Naive thymus-derived CD4-positive, alpha-beta T cell (primary cell): Measurements from ENCODE around the gene RPL34. TPM values are rescaled to one million over a fixed set of nuclear protein-coding genes. Genes with fewer than 3 reads are reported as not detected.
A peak's percentile ranks its signal among the peaks of the same experiment; 100 is the strongest.

Source experiments
- ATAC-seq: fragments of 150-1000 bp; cut with Tn5 transposase; 2 replicates; pipeline ENCODE4 v1.10.0; 2021; ENCODE audit warnings: mild to moderate bottlenecking, moderate library complexity
- CTCF ChIA-PET: fragments of 350-600 bp; sonication (Branson Sonifier 250); formaldehyde crosslinking; loops from one replicate; lab custom pipeline; 2021; ENCODE audit warnings: antibody characterized with exemption; lab: Charles Lee
- POLR2A ChIA-PET: fragments of 350-600 bp; sonication (Branson Sonifier 250); formaldehyde crosslinking; loops from one replicate; lab custom pipeline; 2021; ENCODE audit warnings: antibody characterized with exemption, inconsistent platforms; lab: Charles Lee
- DNase-seq, 9 donors: peaks; one replicate each; pipeline versions ENCODE4 v3.0.0 to v3.0.0-alpha.2; 2020 to 2022; ENCODE audit warnings: mixed read lengths in 1 of 9
- H3K27ac ChIP-seq: one replicate; pipeline ENCODE4 v1.7.0; 2013; ENCODE audit warnings: mild to moderate bottlenecking, low read depth, low read length, moderate library complexity
- H3K27me3 ChIP-seq, 2 donors: one replicate each; pipeline ENCODE4 v1.7.0; 2013; ENCODE audit warnings: low read length in 2 of 2, mild to moderate bottlenecking in 2 of 2, moderate library complexity in 2 of 2; ENCODE audit not compliant: control insufficient read depth in 2 of 2, insufficient read depth in 2 of 2
- H3K36me3 ChIP-seq, 3 experiments: 1 replicate in 2 of 3; 2 replicates in 1 of 3; pipeline ENCODE4 v1.7.0; 2013; ENCODE audit warnings: low read length in 3 of 3, mild to moderate bottlenecking in 3 of 3, moderate library complexity in 1 of 3; ENCODE audit not compliant: insufficient read depth in 3 of 3, control insufficient read depth in 2 of 3
- H3K4me1 ChIP-seq, 2 donors: one replicate each; pipeline ENCODE4 v1.7.0; 2013; ENCODE audit warnings: low read length in 2 of 2, mild to moderate bottlenecking in 2 of 2, moderate library complexity in 1 of 2; ENCODE audit not compliant: control insufficient read depth in 2 of 2, insufficient read depth in 2 of 2
- H3K4me3 ChIP-seq: 2 replicates; pipeline ENCODE4 v1.7.0; 2013; ENCODE audit warnings: mild to moderate bottlenecking, low read length
- H3K9me3 ChIP-seq, 3 experiments: 1 replicate in 2 of 3; 2 replicates in 1 of 3; pipeline ENCODE4 v1.7.0; 2013; ENCODE audit warnings: low read length in 3 of 3; ENCODE audit not compliant: control insufficient read depth in 2 of 3
- H3K27ac Mint-ChIP-seq, 9 donors: one replicate each; pipeline ENCODE4 v1.8.0; 2020 to 2022; ENCODE audit warnings: mixed read lengths in 9 of 9, mild to moderate bottlenecking in 8 of 9, moderate library complexity in 5 of 9, inconsistent platforms in 2 of 9
- H3K27me3 Mint-ChIP-seq, 5 donors: one replicate each; pipeline ENCODE4 v1.8.0; 2021 to 2022; ENCODE audit warnings: mixed read lengths in 5 of 5, mild to moderate bottlenecking in 1 of 5
- H3K36me3 Mint-ChIP-seq, 5 donors: one replicate each; pipeline ENCODE4 v1.8.0; 2020 to 2022; ENCODE audit warnings: mixed read lengths in 5 of 5, mild to moderate bottlenecking in 3 of 5, inconsistent platforms in 1 of 5
- H3K4me1 Mint-ChIP-seq, 7 donors: one replicate each; pipeline ENCODE4 v1.8.0; 2020 to 2022; ENCODE audit warnings: mixed read lengths in 7 of 7, mild to moderate bottlenecking in 3 of 7, inconsistent platforms in 1 of 7
- H3K4me3 Mint-ChIP-seq, 10 donors: one replicate each; pipeline ENCODE4 v1.8.0; 2020 to 2022; ENCODE audit warnings: mild to moderate bottlenecking in 10 of 10, mixed read lengths in 10 of 10, moderate library complexity in 6 of 10, inconsistent platforms in 2 of 10
- H3K9me3 Mint-ChIP-seq, 11 donors: one replicate each; pipeline ENCODE4 v1.8.0; 2020 to 2022; ENCODE audit warnings: mixed read lengths in 11 of 11, mild to moderate bottlenecking in 4 of 11, inconsistent platforms in 1 of 11, moderate library complexity in 1 of 11
- intact Hi-C, 2 donors: fragments of 100-400 bp; cut with micrococcal nuclease; formaldehyde crosslinking; loops; one replicate each; pipeline ENCODE4 v1.15.1; 2023
- polyA plus RNA-seq, 2 donors: library from polyadenylated mRNA; unstranded; fragments of 300-500 nt; fragmentation: Illumina TruSeq; gene quantifications; one replicate each; pipeline ENCODE4 v1.2.3, GENCODE V29; 2021
- total RNA-seq, 6 experiments: library from RNA in 5 of 6; stranded (reverse) in 5 of 6; gene quantifications; 1 replicate in 5 of 6; 2 replicates in 1 of 6; pipeline ENCODE4 v1.2.3 and lab custom pipeline; 2021 to 2026

Gene RPL34
- total and polyA plus RNA-seq, 7 experiments from 2014 or later: 1,411 to 6,068 (median 3,263) TPM

DNA sequence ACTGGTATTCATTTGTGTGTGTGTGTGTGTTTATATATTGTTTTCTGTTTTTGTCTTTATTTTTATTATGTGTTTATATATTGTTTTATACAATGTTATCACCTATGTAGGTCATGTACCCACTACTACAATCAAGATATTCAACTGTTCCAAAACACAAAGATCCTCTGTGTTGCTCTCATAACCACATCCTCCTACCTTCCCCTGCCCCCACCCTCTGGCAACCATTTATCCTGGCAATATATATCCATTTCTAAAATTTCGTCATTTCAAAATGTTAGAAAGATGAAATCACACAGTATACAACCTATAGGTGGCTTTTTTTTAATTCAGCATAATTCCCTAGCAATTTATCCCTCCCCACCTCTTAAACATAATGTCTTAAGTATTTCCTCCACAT lies 18.8 kb upstream of the RPL34 start:
- H3K4me3 ChIP-seq: no peak overlapping the region
- Mint-ChIP-seq H3K27me3 (no peaks in the 10 kb centered on the region), H3K27ac (peak overlapping the region in 8 of 9 donors; percentile 34 to 81 (median 58)), H3K36me3 (peaks cover 0 to 15% (median 13%) of the 10 kb centered on the region in 5 donors), H3K4me1 (peaks cover 9 to 34% (median 28%) of the 10 kb centered on the region in 7 donors), H3K9me3 (peaks cover 0 to 4% (median 0%) of the 10 kb centered on the region in 11 donors), H3K4me3 (peak overlapping the region; percentile 13 to 66 (median 49))
- ATAC-seq (peak; percentile 67), DNase-seq (peak in 6 of 9 donors; percentile 25 to 69 (median 40))
- peaks cover 0 to 15% of the 10 kb centered on the region in 2 donors for H3K4me1 ChIP-seq
- H3K36me3 ChIP-seq: no peaks in the 10 kb centered on the region
- POLR2A ChIA-PET: interaction anchor here (1.5 to 1.6 kb wide), 2 partner anchors 10 to 18 kb away, joined by 5 to 14 read pairs; partner anchors contain the start of gene RPL34
- no peak overlapping the region for H3K27ac ChIP-seq
- no peaks in the 10 kb centered on the region for H3K9me3 ChIP-seq
- H3K27me3 ChIP-seq: no peaks in the 10 kb centered on the region
- CTCF ChIA-PET: no interaction called here
- intact Hi-C loops: loop anchor here in 1 of 2 donors (1.0 kb wide), 3 partner anchors 11 to 556 kb away; partner anchors contain the start of gene RPL34

- DNase-seq (no peak), ATAC-seq (no peak)
- ChIA-PET CTCF (interaction anchor here (1.7 kb wide), 1 partner anchor 11 kb away, joined by 5 read pairs; no protein-coding TSS in a partner anchor), POLR2A (interaction anchor here (1.2 to 1.6 kb wide), 3 partner anchors 10 to 48 kb away, joined by 3 to 14 read pairs (median 5); partner anchors contain the start of genes OSTC and RPL34)
- peaks cover 0 to 15% of the 10 kb centered on the region in 2 donors for H3K4me1 ChIP-seq
- Mint-ChIP-seq H3K27me3 (no peaks in the 10 kb centered on the region), H3K36me3 (peaks cover 0 to 17% (median 17%) of the 10 kb centered on the region in 5 donors), H3K27ac (peak overlapping the region in 8 of 9 donors; percentile 39 to 86 (median 64)), H3K4me1 (peaks cover 9 to 36% (median 28%) of the 10 kb centered on the region in 7 donors), H3K4me3 (peak overlapping the region in 5 of 10 donors; percentile 1 to 58 (median 50)), H3K9me3 (peaks cover 0 to 5% (median 0%) of the 10 kb centered on the region in 11 donors)
- no peak overlapping the region for H3K27ac ChIP-seq
- no peaks in the 10 kb centered on the region for H3K9me3 ChIP-seq
- intact Hi-C loops: no loop called here
- no peaks in the 10 kb centered on the region for H3K36me3 ChIP-seq
- no peak overlapping the region for H3K4me3 ChIP-seq
- H3K27me3 ChIP-seq: no peaks in the 10 kb centered on the region
These were observed 18.2 kb upstream of the RPL34 start for GRCh38 chr4:108602163-108602562.

DNA sequence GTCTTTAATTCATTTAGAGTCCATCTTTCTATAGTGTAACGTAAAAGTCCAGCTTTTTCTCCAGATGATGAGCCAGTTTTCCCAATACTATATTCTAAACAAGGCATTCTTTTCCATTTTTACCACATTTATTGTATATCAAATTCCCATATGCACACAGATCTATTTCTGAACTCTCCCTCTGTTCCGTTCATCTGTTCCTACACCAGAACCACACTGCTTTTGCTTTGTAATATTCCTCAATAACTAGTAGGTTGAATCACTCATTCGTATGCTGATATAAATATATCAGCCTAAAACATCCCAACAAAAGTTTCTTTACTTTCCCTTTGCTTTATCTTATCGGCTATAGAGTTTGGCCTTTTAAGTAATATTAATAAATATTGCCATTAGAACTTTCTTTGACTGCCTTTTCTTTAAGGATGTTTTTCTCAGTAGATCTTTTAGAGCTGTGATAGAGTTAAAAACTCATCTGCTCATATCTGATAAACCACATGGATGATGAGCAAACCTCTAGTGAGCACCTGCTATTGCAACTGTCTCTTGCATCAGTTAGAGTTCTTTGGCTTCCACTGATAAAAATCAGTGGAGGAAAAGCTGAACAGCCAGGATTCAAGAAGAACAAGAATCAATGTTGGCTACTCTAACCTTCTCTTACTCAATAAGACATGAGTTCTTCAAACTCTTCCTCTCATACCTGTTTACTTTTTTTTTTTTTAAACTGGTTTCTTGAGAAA lies 13.1 kb upstream of the RPL34 start:
- POLR2A ChIA-PET: interaction anchor here (0.6 to 0.9 kb wide), 3 partner anchors 13 to 452 kb away, joined by 3 to 8 read pairs (median 4); partner anchors contain the start of gene RPL34
- Mint-ChIP-seq H3K27ac (no peak overlapping the region), H3K27me3 (no peaks in the 10 kb centered on the region)

GRCh38 chr4:108611365-108611764 lies 9.0 kb upstream of the RPL34 start:
- H3K4me3 Mint-ChIP-seq: peak overlapping the region in 8 of 10 donors; percentile 38 to 75 (median 61)
- Histone ChIP-seq H3K4me1 (no peaks in the 10 kb centered on the region), H3K36me3 (no peaks in the 10 kb centered on the region), H3K4me3 (no peak overlapping the region), H3K9me3 (no peaks in the 10 kb centered on the region), H3K27ac (no peak overlapping the region), H3K27me3 (no peaks in the 10 kb centered on the region)
- DNase-seq: peak in 1 of 9 donors; percentile 11
- H3K36me3 Mint-ChIP-seq: peaks cover 3 to 53% (median 39%) of the 10 kb centered on the region in 5 donors
- H3K27ac Mint-ChIP-seq: peak overlapping the region in 2 of 9 donors; percentile 43 to 67
- no peaks in the 10 kb centered on the region for H3K27me3 Mint-ChIP-seq
- POLR2A ChIA-PET: interaction anchor here (0.7 to 3.4 kb wide), 3 partner anchors 9 to 518 kb away, joined by 4 to 16 read pairs (median 5); partner anchors contain the start of gene RPL34
- peaks cover 0 to 47% (median 26%) of the 10 kb centered on the region in 7 donors for H3K4me1 Mint-ChIP-seq
- intact Hi-C loops: loop anchor here in 1 of 2 donors (1.0 kb wide), 1 partner anchor 9 kb away; the partner anchor contains the start of gene RPL34
- peaks cover 0 to 18% (median 5%) of the 10 kb centered on the region in 11 donors for H3K9me3 Mint-ChIP-seq
- CTCF ChIA-PET: no interaction called here
- ATAC-seq: no peak

More for the DNA sequence above, 13.1 kb upstream of the RPL34 start:
- Mint-ChIP-seq H3K4me1 (peaks cover 0 to 47% (median 21%) of the 10 kb centered on the region in 7 donors), H3K36me3 (peaks cover 3 to 34% (median 22%) of the 10 kb centered on the region in 5 donors), H3K4me3 (no peak overlapping the region), H3K9me3 (peaks cover 0 to 6% (median 0%) of the 10 kb centered on the region in 11 donors)
- Histone ChIP-seq H3K9me3 (no peaks in the 10 kb centered on the region), H3K36me3 (no peaks in the 10 kb centered on the region), H3K4me3 (no peak overlapping the region), H3K27me3 (no peaks in the 10 kb centered on the region), H3K4me1 (peaks cover 0 to 2% of the 10 kb centered on the region in 2 donors), H3K27ac (no peak overlapping the region)
- CTCF ChIA-PET: no interaction called here
- ATAC-seq: no peak
- intact Hi-C loops: no loop called here
- no peak for DNase-seq

GRCh38 chr4:108612365-108612764 lies 8.0 kb upstream of the RPL34 start:
- no peak overlapping the region for H3K27ac ChIP-seq
- POLR2A ChIA-PET: interaction anchor here (0.5 to 2.0 kb wide), 4 partner anchors 10 to 676 kb away, joined by 3 to 5 read pairs (median 4); partner anchors contain the start of gene OSTC
- Mint-ChIP-seq H3K36me3 (peaks cover 3 to 52% (median 40%) of the 10 kb centered on the region in 5 donors), H3K4me3 (peak overlapping the region in 8 of 10 donors; percentile 33 to 75 (median 62)), H3K27ac (peak overlapping the region in 6 of 9 donors; percentile 5 to 89 (median 67)), H3K27me3 (no peaks in the 10 kb centered on the region), H3K9me3 (peaks cover 0 to 15% (median 9%) of the 10 kb centered on the region in 11 donors), H3K4me1 (peaks cover 0 to 48% (median 30%) of the 10 kb centered on the region in 7 donors)
- H3K9me3 ChIP-seq: no peaks in the 10 kb centered on the region
- H3K4me1 ChIP-seq: no peaks in the 10 kb centered on the region
- CTCF ChIA-PET: interaction anchor here (1.1 kb wide), 1 partner anchor 9 kb away, joined by 5 read pairs; no protein-coding TSS in a partner anchor
- H3K36me3 ChIP-seq: no peaks in the 10 kb centered on the region
- no peak overlapping the region for H3K4me3 ChIP-seq
- no peak for ATAC-seq
- intact Hi-C loops: loop anchor here in 1 of 2 donors (1.0 kb wide), 1 partner anchor 11 kb away; no protein-coding TSS in a partner anchor
- DNase-seq: no peak
- no peaks in the 10 kb centered on the region for H3K27me3 ChIP-seq
